HCEC 1CT (cell line): Measurements from ENCODE around the gene CHN1.
A peak's percentile ranks its signal among the peaks of the same experiment; 100 is the strongest.

Experiments
- DNase-seq: peaks from one replicate; pipeline ENCODE4 v3.0.0-alpha.2; 2017

CHN1 gene

GRCh38 chr2:174970092-174970491, 35.1 kb downstream of the CHN1 start:
- DNase-seq = no peak

GRCh38 chr2:174969091-174969734, 36.0 kb downstream of the CHN1 start:
- no peak for DNase-seq

GRCh38 chr2:174967691-174968260, 37.4 kb downstream of the CHN1 start:
- no peak for DNase-seq

- no peak for DNase-seq
Observed at GRCh38 chr2:174967086-174967485, 38.1 kb downstream of the CHN1 start.

GRCh38 chr2:174965992-174966744, 39.0 kb downstream of the CHN1 start:
- DNase-seq = no peak

GRCh38 chr2:174965551-174965950, 39.6 kb downstream of the CHN1 start:
- DNase-seq = no peak

GRCh38 chr2:174964404-174964803, 40.8 kb downstream of the CHN1 start:
- no peak for DNase-seq

GRCh38 chr2:174963437-174964400, 41.5 kb downstream of the CHN1 start:
- DNase-seq = no peak

- DNase-seq = no peak
Observed at GRCh38 chr2:174959787-174960186, 45.4 kb downstream of the CHN1 start.

GRCh38 chr2:174957050-174957449, 48.1 kb downstream of the CHN1 start:
- DNase-seq = no peak

- DNase-seq = peak; percentile 55
Observed at GRCh38 chr2:174952607-174953006, 52.6 kb downstream of the CHN1 start.

- peak; percentile 78 for DNase-seq
Observed at GRCh38 chr2:174951745-174952144, 53.4 kb downstream of the CHN1 start.

GRCh38 chr2:174949988-174950687, 55.0 kb downstream of the CHN1 start:
- DNase-seq = no peak

- peak; percentile 28 for DNase-seq
Observed at GRCh38 chr2:174945601-174946260, 59.5 kb downstream of the CHN1 start.

GRCh38 chr2:174939046-174939445, 66.1 kb downstream of the CHN1 start:
- DNase-seq = peak; percentile 68

GRCh38 chr2:174931724-174932123, 73.5 kb downstream of the CHN1 start:
- DNase-seq = peak; percentile 76

- DNase-seq = no peak
Observed at GRCh38 chr2:174929786-174930185, 75.4 kb downstream of the CHN1 start.

GRCh38 chr2:174925046-174925784, 80.0 kb downstream of the CHN1 start:
- DNase-seq = no peak

- DNase-seq = no peak
Observed at GRCh38 chr2:174924061-174924693, 81.0 kb downstream of the CHN1 start.

GRCh38 chr2:174919947-174920595, 85.1 kb downstream of the CHN1 start:
- DNase-seq = no peak
